GM21528 (cell line): Measurements from ENCODE around the gene MIOS.

Experiments used
- ATAC-seq: cut with Tn5 transposase; IDR thresholded peaks from one replicate; pipeline ENCODE4 v1.9.1; 2021; ENCODE audit warnings: mild to moderate bottlenecking, moderate library complexity; ENCODE audit not compliant: unreplicated experiment, low FRiP score

Gene MIOS

GRCh38 chr7:7566651-7567611 is at the start of gene MIOS:
Gene MIOS, plus strand, starts transcription at chr7:7566884. Its CDS starts 5,592 bp downstream, at chr7:7572476.
- ATAC-seq = peak; percentile 84

DNA sequence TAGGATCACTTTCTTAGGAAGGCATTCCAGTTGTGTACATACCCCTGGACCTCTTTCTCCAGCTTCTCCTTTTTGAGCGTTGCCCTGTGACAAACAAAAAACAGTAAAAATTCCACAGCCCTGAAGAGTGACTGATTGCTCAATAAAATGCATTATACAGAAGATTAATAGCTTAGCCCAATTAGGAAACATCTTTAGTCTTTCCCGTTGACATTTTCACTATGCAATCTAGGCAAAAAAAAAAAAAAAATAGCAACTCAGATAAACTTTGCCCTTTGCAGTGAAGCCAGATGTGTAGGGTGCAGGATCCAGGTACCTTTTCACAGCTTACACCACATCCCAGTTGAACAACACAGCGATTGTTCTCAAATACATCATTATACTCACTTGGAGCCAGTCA is 48.9 kb upstream of the MIOS start:
- no peak for ATAC-seq

- ATAC-seq = no peak
Measured at GRCh38 chr7:7519056-7519455, 47.6 kb upstream of the MIOS start.

- no peak for ATAC-seq
Measured at GRCh38 chr7:7519528-7519927, 47.2 kb upstream of the MIOS start.

DNA sequence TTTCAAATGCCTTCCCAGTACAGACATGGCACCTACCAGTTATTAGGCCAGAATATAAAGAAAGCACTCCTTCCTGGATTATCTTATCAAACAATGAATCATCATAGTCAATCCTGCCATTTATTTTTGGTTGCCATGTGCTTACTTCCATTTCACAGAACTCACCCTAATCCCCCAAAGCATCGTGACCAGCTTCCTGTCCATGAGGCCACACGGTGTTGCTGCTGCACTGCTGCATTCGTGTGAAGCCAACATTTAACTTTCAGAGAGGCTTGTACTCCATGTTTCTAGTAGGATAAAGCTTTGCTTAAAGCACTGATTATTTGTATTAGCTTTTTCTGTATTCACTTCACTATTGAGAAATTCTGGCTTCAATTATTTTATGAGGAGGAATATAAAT is 45.4 kb upstream of the MIOS start:
- no peak for ATAC-seq

GRCh38 chr7:7522421-7522820 is 44.3 kb upstream of the MIOS start:
- ATAC-seq = no peak

- no peak for ATAC-seq
Measured at GRCh38 chr7:7524121-7524520, 42.6 kb upstream of the MIOS start.

DNA sequence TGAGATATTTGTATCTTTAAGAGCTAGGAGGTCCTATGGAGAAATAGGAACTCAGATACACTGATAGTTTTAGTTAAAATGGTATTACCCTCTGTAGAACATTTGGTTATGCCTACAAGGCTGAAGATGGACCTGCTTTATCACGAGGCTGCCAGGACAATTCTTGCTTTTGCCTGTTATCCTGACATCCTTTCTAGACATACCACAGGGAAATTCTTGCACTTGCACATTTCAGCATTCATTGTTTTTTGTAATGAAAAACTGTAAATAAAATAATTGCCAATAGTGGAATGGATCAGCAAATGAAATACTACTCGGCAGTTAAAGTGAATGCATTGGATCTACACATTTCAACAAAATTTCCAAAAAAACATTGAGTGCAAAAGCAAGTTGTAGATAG is 40.7 kb upstream of the MIOS start:
- ATAC-seq = no peak

GRCh38 chr7:7527047-7527446 is 39.6 kb upstream of the MIOS start:
- ATAC-seq = no peak

- ATAC-seq = no peak
Measured at GRCh38 chr7:7529328-7529727, 37.4 kb upstream of the MIOS start.

GRCh38 chr7:7533831-7534430 is 32.8 kb upstream of the MIOS start:
- ATAC-seq = no peak

DNA sequence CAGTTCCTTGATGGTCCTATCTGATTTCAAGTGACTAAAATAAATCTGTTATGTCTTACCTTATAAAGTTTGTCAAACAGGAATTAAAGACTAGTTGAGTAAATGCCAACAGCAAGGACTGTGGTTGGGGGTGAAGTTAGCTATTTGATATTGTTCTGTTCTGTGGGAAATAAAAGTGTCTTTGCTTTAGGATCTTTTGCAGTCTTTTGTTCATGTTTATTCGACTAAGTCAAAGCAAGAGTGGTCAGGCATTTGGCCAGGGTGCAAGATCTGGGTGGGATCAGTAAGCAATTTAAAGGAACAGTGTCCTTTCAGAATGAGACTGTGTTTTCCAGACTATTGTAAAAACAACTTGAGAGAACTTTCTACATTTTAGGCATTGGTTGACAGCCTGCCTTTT is 31.0 kb upstream of the MIOS start, which contains the start of gene COL28A1:
Gene COL28A1 (minus strand): TSS at position 183 of the 400 bp plus-strand sequence. CDS start 2,998 bp downstream, outside the sequence.
- no peak for ATAC-seq

DNA sequence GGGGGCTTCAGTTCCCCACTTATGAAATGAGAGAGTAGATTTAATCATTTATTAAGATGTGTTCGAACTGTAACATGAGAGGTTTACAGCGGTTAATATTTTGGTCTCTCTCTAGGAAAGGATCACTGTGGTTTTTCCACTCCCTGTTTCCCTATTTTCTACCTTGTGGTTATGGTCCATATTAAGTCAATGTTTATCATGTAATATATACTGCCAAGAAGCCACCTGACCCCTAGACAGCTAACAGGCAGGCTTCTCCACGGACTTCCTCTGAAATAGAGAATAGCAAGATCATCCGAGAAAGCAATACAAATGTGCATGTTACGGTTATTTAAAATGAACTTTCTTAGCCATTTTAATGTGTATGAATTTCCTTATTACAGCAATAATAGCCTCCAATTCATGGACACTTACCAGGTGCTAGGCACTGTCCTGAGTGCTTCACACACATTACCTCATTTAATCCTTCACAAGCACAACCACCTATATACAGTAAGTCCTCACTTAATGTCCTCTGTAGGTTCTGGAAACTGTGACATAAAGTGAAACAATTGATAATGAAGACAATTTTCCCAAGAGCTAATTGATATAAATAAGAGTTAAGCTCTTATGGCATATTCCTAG is 30.2 kb upstream of the MIOS start:
- ATAC-seq = no peak

- no peak for ATAC-seq
Measured at GRCh38 chr7:7537711-7538110, 29.0 kb upstream of the MIOS start.

DNA sequence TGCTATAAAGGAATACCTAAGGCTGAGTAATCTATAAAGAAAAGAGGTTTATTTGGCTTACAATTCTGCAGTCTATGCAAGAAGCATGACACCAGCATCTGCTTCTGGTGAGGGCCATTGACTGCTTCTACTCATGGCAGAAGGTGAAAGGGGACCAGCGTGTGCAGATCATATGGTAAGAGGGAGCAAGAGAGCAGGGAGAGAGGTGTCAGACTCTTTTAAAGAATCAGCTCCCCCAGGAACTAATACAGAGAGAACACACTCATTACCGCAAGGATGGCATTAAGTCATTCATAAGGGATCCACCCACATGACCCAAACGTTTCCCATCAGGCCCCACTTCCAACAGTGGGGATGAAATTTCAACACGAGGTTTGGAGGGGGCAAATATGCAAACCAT is 27.5 kb upstream of the MIOS start:
- ATAC-seq = no peak

DNA sequence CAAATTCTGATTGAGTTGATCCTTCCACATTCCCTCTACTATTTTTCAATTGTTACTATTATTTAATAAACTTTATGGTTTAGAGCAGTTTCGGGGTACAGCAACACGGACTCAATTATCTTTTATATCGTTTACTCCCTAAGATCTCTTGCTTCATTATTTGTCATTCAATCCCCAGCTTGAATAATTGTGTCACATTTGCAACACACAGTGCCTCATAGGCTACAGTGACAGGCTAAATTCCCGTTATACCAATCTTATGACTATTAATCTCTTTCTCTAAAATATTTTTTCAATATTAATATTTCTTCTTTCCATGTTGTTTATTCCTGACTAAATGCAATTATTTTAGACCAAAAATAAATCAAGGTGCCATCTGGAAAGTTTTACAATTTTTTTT is 27.0 kb upstream of the MIOS start:
- no peak for ATAC-seq

DNA sequence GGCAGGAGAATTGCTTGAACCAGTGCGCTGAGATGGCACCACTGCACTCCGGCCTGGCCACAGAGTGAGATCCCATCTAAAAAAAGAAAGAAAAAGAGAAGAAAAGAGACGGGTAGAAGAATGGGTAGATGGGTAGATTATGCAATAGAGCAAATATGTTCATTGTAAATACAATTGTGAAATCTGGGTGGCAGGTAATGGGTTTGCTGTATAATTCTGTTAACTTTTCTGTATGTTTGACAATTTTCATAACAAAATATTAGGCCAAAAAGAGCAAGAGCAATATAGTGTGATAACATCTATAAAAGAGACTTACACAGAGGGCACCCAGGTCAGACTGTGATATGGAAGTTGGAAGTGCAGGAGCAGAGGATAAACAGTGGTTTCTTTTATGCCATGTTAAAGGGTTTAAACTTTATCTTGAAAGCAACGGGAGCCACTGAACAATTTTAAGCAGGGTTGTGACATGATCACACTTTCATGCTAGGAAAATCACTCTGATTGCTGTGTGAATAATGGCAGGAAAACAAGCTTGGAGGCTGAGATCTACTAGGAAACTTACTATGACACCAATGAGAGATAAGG is 24.3 kb upstream of the MIOS start:
- no peak for ATAC-seq

DNA sequence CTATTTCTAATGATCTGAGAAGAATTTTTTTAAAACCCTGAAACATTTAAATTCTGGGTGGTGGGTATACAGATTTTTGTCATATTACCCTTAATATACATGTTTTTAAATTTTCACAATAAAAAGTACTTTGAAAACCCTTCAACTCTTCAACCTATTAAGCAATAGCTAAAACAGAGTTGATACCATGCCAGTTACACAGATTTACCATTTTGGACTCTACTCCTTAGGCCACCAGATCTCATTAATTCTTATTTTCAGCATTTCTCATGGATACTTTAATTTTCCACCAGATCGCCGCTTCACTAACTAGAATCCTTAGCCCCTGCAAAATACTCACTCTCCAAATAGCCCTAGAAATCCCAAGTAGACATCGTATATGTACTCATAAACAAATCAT is 18.3 kb upstream of the MIOS start:
- ATAC-seq = no peak

DNA sequence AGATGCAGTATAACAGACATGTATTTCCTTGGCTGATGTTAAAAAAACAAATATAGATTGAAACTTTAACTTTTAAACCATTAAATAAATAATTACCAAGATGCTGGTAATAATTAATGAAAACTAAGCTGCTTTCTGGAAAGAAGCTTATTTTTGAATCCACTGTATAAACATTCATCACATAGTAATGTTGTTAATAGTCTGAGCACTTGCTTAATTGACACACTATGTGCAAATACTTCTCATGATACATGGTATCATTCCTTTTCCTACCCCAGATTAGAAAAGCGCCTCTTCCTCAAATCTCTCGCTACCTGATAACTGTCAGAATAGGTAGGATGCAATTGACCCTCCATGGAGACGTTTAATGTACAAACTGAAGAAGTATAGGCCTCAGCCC is 16.0 kb upstream of the MIOS start:
- no peak for ATAC-seq

GRCh38 chr7:7552199-7552598 is 14.5 kb upstream of the MIOS start:
- ATAC-seq = no peak

GRCh38 chr7:7553386-7553785 is 13.3 kb upstream of the MIOS start:
- no peak for ATAC-seq
